ENCODE results near the gene RCC2.
"Not testable (repeated sequence)": the region's sequence is repeated elsewhere in the genome, so short reads cannot be mapped to it uniquely, and the experiment has no call there.

The RCC2 gene

GRCh38 chr1:17439250-17440073 lies at the start of gene RCC2:
Gene RCC2 (minus strand): TSS chr1:17439677. CDS start chr1:17438514, 1,163 bp downstream.
- in situ Hi-C loops (cut with HindIII; ENCODE audit: low sequenced_read_pairs): no loop called here

DNA sequence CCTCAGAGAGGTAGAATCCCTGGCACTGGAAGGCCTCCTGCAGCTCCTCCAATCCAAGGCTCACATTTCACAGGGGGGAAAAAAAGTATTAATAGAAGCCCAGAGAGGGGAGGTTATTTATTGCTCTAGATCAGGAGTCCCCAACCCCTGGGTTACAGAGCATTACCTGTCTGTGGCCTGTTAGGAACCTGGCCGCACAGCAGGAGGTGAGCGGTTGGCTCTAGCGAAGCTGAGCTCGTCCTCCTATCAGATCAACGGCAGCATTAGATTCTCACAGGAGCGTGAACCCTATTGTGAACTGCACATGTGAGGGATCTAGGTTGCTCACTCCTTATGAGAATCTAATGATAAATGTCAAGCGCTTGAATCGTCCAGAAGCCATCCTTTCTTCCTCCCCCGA lies 46.8 kb upstream of the RCC2 start:
- in situ Hi-C loops (cut with HindIII; ENCODE audit: low sequenced_read_pairs): no loop called here

- in situ Hi-C loops (cut with HindIII; ENCODE audit: low sequenced_read_pairs): no loop called here
Observed at GRCh38 chr1:17485281-17485680, 45.8 kb upstream of the RCC2 start.

GRCh38 chr1:17481981-17482380 lies 42.5 kb upstream of the RCC2 start:
- in situ Hi-C loops (cut with HindIII; ENCODE audit: low sequenced_read_pairs): not testable (repeated sequence)

- in situ Hi-C loops (cut with HindIII; ENCODE audit: low sequenced_read_pairs): no loop called here
Observed at GRCh38 chr1:17480846-17481245, 41.4 kb upstream of the RCC2 start.

DNA sequence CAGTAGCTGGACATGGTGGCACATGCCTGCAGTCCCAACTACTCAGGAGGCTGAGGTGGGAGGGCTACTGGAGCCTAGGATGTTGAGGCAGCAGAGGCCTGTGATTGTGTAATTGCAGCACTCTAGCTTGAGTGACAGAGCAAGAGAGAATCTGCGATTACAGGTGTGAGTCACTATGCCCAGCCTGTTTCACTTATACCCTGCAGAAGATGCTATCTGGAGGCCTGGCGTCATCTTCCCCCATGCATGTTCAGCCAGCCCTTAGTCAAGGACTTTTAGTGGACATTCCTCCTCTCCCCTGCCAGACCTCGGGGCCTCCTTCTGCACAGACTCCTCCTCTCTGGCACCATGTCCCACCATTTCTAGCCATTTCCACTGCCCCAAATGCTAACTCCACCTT lies 36.3 kb upstream of the RCC2 start:
- in situ Hi-C loops (cut with HindIII; ENCODE audit: low sequenced_read_pairs): no loop called here

DNA sequence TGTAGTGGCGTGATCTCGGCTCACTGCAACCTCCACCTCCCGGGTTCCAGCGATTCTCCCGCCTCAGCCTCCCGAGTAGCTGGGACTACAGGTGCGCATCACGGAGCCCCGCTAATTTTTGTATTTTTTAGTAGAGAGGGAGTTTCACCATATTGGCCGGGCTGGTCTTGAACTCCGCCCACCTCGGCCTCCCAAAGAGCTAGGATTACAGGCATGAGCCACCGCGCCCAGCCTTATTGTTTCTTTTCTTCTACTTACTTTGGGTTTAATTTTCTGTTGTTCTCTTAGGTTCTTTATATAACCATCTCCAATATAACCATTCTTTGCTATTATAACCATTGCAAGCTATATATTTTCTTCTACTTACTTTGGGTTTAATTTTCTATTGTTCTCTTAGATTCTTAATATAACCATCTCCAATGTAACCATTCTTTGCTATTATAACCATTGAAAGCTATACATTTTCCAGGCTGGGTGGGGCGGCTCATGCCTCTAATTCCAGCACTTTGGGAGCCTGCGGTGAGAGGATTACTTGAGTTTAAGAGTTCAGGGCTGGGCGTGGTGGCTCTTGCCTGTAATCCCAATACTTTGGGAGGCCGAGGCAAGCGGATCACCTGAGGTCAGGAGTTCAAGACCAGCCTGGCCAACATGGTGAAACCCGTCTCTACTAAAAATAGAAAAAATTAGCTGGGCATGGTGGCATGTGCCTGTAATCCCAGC lies 35.5 kb upstream of the RCC2 start:
- in situ Hi-C loops (cut with HindIII; ENCODE audit: low sequenced_read_pairs): not testable (repeated sequence)

DNA sequence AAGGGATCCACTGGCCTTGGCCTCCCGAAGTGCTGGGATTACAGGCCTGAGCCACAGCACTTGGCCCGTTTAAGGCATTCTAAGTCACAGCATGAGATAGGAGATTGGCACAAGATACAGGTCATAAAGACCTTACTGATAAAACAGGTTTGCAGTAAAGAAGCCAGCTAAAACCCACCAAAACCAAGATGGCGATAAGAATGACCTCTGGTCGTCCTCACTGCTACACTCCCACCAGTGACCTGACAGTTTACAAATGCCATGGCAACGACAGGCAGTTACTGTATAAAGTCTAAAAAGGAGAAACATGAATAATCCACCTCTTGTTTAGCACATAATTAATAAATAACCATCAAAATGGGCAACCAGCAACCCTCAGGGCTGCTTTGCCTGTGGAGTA lies 33.3 kb upstream of the RCC2 start:
- in situ Hi-C loops (cut with HindIII; ENCODE audit: low sequenced_read_pairs): no loop called here

- in situ Hi-C loops (cut with HindIII; ENCODE audit: low sequenced_read_pairs): no loop called here
Observed at GRCh38 chr1:17471393-17471792, 31.9 kb upstream of the RCC2 start.

- in situ Hi-C loops (cut with HindIII; ENCODE audit: low sequenced_read_pairs): no loop called here
Observed at GRCh38 chr1:17470021-17470799, 30.7 kb upstream of the RCC2 start.

DNA sequence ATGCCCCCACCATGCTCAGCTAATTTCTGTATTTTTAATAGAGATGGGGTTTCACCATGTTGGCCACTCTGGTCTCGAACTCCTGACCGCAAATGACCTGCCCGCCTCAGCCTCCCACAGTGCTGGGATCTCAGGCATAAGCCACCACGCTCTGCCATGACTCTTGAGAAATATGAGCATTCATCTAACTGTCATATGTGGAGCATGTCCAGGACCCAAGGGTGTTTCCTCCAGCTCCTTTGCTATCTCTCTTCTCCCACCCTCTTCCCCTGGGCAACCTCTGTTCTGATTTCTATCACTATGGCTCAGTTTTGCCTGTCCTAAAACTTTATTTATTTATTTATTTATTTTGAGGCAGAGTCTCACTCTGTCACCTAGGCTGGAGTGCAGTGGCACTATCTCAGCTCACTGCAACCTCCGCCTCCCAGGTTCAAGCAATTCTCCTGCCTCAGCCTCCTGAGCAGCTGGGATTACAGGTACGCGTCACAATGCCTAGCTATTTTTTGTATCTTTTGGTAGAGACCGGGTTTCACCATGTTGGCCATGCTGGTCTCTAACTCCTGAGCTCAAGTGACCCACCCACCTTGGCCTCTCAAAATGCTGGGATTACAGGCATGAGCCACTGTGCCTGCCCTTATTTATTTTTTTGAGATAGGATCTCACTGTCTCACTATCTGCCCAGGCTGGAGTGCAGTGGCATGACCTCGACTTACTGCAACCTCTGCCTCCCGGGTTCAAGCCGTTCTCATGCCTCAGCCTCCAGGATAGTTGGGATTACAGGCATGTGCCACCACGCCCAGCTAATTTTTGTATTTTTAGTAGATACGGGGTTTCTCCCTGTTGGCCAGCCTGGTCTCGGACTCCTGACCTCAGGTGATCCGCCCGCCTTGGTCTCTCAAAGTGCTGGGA lies 29.1 kb upstream of the RCC2 start:
- in situ Hi-C loops (cut with HindIII; ENCODE audit: low sequenced_read_pairs): not testable (repeated sequence)

DNA sequence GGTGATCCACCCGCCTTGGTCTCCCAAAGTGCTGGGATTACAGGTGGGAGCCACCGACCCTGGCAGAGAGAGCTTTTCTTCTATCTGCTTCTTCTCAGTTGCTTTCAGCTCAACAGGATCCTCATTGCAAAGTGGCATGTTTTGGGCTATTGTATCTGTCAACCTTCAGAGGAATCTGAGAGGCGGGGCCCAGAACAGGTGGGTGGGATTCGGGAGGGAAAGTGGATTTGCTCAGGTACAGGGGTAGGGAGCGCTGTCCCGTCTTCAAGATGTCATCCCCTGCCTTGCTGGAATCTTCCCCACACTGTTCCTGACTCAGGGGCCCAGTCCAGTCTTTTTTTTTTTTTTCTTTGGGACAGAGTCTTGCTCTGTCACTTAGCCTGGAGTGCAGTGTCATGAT lies 26.9 kb upstream of the RCC2 start:
- in situ Hi-C loops (cut with HindIII; ENCODE audit: low sequenced_read_pairs): no loop called here

DNA sequence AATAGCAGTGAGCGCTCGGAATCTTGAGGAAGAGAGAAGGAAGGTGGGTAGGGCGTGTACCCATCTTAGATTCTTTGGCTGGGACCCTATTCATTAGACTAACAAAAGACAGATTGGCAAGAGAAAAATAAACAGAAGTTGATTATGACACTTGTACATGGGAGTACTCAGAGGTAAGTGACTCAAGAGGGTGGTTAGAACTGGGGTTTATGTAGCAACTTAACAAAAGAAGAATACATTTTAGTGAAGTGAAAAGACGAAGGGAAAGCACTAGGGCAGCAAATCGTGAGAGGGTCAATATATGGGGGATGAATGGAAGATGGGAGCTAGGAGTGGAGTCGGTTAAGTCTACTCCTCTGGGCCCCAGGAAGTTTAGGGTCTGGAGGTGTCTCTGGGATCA lies 25.8 kb upstream of the RCC2 start:
- in situ Hi-C loops (cut with HindIII; ENCODE audit: low sequenced_read_pairs): no loop called here

- in situ Hi-C loops (cut with HindIII; ENCODE audit: low sequenced_read_pairs): no loop called here
Observed at GRCh38 chr1:17463991-17464390, 24.5 kb upstream of the RCC2 start.

GRCh38 chr1:17462669-17463068 lies 23.2 kb upstream of the RCC2 start:
- in situ Hi-C loops (cut with HindIII; ENCODE audit: low sequenced_read_pairs): no loop called here

DNA sequence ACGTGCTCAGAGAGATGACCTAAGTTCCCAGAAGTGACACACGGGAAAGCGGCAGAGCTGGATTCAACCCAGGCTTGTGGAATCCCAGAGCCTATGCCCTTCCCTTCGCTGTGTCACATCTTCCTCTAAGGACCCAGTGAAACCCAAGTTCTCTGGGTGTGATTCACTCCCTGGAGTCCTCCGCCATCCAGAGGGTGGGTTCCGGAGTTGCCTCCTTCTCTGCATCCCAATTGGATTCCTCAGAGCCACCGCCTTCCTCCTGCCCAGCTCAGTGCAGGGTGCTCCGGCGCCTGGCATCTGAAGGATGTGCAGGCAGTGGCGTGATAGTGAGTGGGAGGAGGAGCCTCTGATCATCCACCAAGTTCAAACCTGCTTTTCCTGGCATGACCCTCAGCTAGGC lies 20.7 kb upstream of the RCC2 start:
- in situ Hi-C loops (cut with HindIII; ENCODE audit: low sequenced_read_pairs): no loop called here

DNA sequence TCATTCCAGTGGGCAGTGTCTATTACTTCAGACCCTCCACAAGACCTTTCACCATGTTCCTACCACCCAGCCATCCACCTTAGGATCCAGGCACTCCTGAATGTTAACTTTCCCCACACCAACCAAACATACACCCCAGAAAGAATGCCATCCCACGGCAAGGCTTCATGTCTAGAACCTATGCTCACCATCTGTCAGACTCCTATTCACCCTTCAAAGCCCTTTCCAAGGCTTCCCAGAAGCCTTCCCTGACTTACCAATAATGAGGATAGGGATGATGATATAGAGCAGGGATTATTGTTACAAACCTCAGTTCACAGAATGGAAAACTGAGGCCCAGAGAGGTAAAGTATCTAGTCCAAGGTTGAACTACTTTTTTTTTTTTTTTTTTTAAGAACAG lies 19.3 kb upstream of the RCC2 start:
- in situ Hi-C loops (cut with HindIII; ENCODE audit: low sequenced_read_pairs): no loop called here

- in situ Hi-C loops (cut with HindIII; ENCODE audit: low sequenced_read_pairs): no loop called here
Observed at GRCh38 chr1:17452686-17453085, 13.2 kb upstream of the RCC2 start.

DNA sequence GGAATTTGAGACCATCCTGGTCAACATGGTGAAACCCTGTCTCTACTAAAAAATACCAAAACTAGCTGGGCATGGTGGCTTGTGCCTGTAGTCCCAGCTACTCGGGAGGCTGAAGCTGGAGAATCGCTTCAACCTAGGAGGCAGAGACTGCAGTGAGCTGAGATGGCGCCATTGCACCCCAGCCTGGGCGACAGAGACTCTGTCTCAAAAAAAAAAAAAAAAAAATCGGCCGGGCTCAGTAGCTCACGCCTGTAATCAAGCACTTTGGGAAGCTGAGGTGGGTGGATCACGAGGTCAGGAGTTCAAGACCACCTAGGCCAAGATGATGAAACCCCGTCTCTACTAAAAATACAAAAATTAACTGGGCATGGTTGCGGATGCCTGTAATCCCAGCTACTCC lies 12.7 kb upstream of the RCC2 start:
- in situ Hi-C loops (cut with HindIII; ENCODE audit: low sequenced_read_pairs): not testable (repeated sequence)

DNA sequence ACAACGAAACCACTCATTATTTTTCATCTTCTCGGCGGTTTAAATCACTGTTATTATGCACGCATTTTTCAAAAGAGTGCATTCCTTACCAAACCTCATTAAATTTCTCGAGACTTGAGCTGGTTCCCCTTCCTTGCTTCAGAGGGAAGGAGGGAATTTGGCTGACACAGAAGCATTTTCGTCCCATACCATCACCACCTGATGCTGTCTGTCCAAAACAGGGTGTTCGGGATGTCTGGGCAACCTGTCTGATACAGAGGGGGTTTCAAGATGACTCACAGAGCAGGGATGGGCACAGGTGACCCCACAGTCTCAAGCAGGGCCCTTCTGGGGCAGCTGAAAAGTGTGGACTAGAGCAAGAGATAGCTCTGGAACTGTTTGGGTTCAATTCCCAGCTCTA lies 12.3 kb upstream of the RCC2 start:
- in situ Hi-C loops (cut with HindIII; ENCODE audit: low sequenced_read_pairs): no loop called here
